SU-DHL-6 (cell line): ENCODE results near the gene DOK6.

Source experiments
- CTCF ChIP-seq: fragments of 200-600 bp; sonication (generic); IDR thresholded peaks from one replicate; pipeline ENCODE4 v1.5.1; 2017; ENCODE audit warnings: antibody characterized with exemption, mild to moderate bottlenecking, low read length, moderate library complexity; ENCODE audit not compliant: insufficient read depth, poor library complexity, severe bottlenecking
- EZH2phosphoT487 ChIP-seq: fragments of 200-600 bp; sonication (generic), shearing (Covaris generic); conservative IDR thresholded peaks from 2 replicates; pipeline ENCODE4 v1.6.1; 2018; ENCODE audit warnings: mild to moderate bottlenecking, antibody characterized with exemption, low read length, moderate library complexity, mixed read lengths

- TF ChIP-seq CTCF, result no peak
- TF ChIP-seq EZH2phosphoT487, result no peak
Observed at GRCh38 chr18:69727912-69728572, 327.4 kb downstream of the DOK6 start.
